Body of pancreas (tissue), 4 donors: ENCODE measurements around the gene GPN3. TPM values are rescaled to one million over a fixed set of nuclear protein-coding genes. Genes with fewer than 3 reads are reported as not detected.

Experiments used
- ATAC-seq: fragments of 150-250 bp; one replicate; pipeline ENCODE4 v1.9.1; 2016
- DNase-seq, 4 donors: peaks; one replicate each; pipeline ENCODE4 v3.0.0-alpha.2; 2019
- H3K27ac ChIP-seq, 4 donors: fragments of 200-600 bp; sonication (generic); 1 replicate in 3 of 4; 2 replicates in 1 of 4; pipeline versions ENCODE4 v1.5.1 to v1.6.1; 2016 to 2019; ENCODE audit warnings: mild to moderate bottlenecking in 1 of 4, mixed read lengths in 1 of 4, moderate library complexity in 1 of 4
- H3K27me3 ChIP-seq, 2 donors: fragments of 200-600 bp; sonication (generic); one replicate each; pipeline ENCODE4 v1.6.0; 2016; ENCODE audit warnings: mild to moderate bottlenecking in 1 of 2
- H3K36me3 ChIP-seq, 2 donors: fragments of 200-600 bp; sonication (generic); replicated peaks in 1 of 2; 2 replicates each; pipeline ENCODE4 v1.5.1; 2016; ENCODE audit warnings: low read depth in 2 of 2; ENCODE audit not compliant: insufficient read depth in 1 of 2
- H3K4me1 ChIP-seq: fragments of 200-600 bp; sonication (generic); one replicate; pipeline ENCODE4 v1.6.0; 2016
- H3K4me3 ChIP-seq, 2 donors: fragments of 200-600 bp; sonication (generic); 1 replicate in 1 of 2; 2 replicates in 1 of 2; pipeline ENCODE4 v1.5.1; 2016 to 2019
- H3K9me3 ChIP-seq, 3 donors: fragments of 200-600 bp; sonication (generic); 1 replicate in 2 of 3; 2 replicates in 1 of 3; pipeline ENCODE4 v1.5.1; 2016
- CTCF ChIP-seq, 7 experiments: fragments of 450-650 bp in 4 of 7; fragments of 200-600 bp in 3 of 7; sonication (generic) in 3 of 7; IDR thresholded peaks; one replicate each; pipeline ENCODE4 v1.5.1; 2016 to 2019; ENCODE audit warnings: antibody characterized with exemption in 7 of 7
- POLR2A ChIP-seq, 3 donors: fragments of 450-650 bp; IDR thresholded peaks; one replicate each; pipeline ENCODE4 v1.6.1; 2016; ENCODE audit warnings: antibody characterized with exemption in 3 of 3, mild to moderate bottlenecking in 2 of 3
- WGBS, 2 donors: methylation state at CpG; one replicate each; pipeline ENCODE4 v1.1.5; 2017; 5-methylcytosine and 5-hydroxymethylcytosine counted together
- intact Hi-C: fragments of 100-400 bp; cut with DNase I; formaldehyde crosslinking; loops from one replicate; pipeline ENCODE4 v1.15.1; 2023
- small RNA-seq: library from RNA; depleted of rRNA; stranded (forward); fragments of <200 nt; gene quantifications from one replicate; pipeline ENCODE3, GENCODE V24; 2016
- total RNA-seq, 2 donors: library from RNA; depleted of rRNA; stranded (reverse); fragments of >200 nt; gene quantifications; one replicate each; pipeline ENCODE4 v1.1.0, GENCODE V29; 2016

GPN3 gene
- total RNA-seq, 2 donors from 2014 or later, result 5.6 to 8.0 TPM

- intact Hi-C loops, result no loop called here
- Histone ChIP-seq H3K4me1 (peaks cover 22% of the 10 kb centered on the region), H3K36me3 (no peaks in the 10 kb centered on the region), H3K27ac (peak overlapping the region; percentile 80 to 98 (median 94)), H3K4me3 (peak overlapping the region; percentile 98 to 100), H3K27me3 (no peaks in the 10 kb centered on the region), H3K9me3 (no peaks in the 10 kb centered on the region)
- WGBS, 2 donors, result 19% methylated on average over 21 of the region's 21 CpGs
- peak; percentile 77 to 85 (median 82) for DNase-seq
- TF ChIP-seq CTCF (IDR thresholded peaks at IDR 0.05), result no peak
- TF ChIP-seq POLR2A (IDR thresholded peaks at IDR 0.05), result no peak
- peak; percentile 84 for ATAC-seq
Observed at GRCh38 chr12:110403976-110404682, 63.9 kb downstream of the GPN3 start.

- H3K36me3 ChIP-seq, result no peaks in the 10 kb centered on the region
- intact Hi-C loops, result no loop called here
- peak; percentile 89 to 93 (median 91) for DNase-seq
- no peaks in the 10 kb centered on the region for H3K27me3 ChIP-seq
- ATAC-seq, result peak; percentile 99
- peak within 1 kb of the TSS; percentile 80 to 98 (median 94) for H3K27ac ChIP-seq
- no peaks in the 10 kb centered on the region for H3K9me3 ChIP-seq
- H3K4me3 ChIP-seq, result peak within 1 kb of the TSS; percentile 98 to 100
- H3K4me1 ChIP-seq, result peaks cover 22% of the 10 kb centered on the region
- WGBS, 2 donors, result 0% methylated on average over 11 to 62 of the region's 62 CpGs
- peak in 2 of 3 donors; percentile 73 to 76 for TF ChIP-seq POLR2A (IDR thresholded peaks at IDR 0.05)
- TF ChIP-seq CTCF (IDR thresholded peaks at IDR 0.05), result peak in 1 of 7 experiments; percentile 26
Observed at GRCh38 chr12:110403146-110403975, 64.7 kb downstream of the GPN3 start, which contains the start of gene ANAPC7. TSS of gene ANAPC7 (minus strand) at chr12:110403708. CDS start at chr12:110403627, 81 bp downstream.

Small RNAs within 50 kb of the gene (small RNA-seq; reads per million reads assigned to genes)
- not detected for gene RF00278

Other genes starting within 250 kb of the GPN3 start
- 10 to 100 TPM; 52.7 to 61.6 TPM for gene ATP2A2, start 187.0 kb downstream of the GPN3 start, total RNA-seq
- gene ANAPC7, start 64.5 kb downstream of the GPN3 start, total RNA-seq, result 10 to 100 TPM; 25.9 to 45.8 TPM
- 100 to 1,000 TPM in 1 of 2 donors, 10 to 100 TPM in 1; 48.5 to 101 TPM for gene ARPC3, start 17.9 kb downstream of the GPN3 start, total RNA-seq
- gene FAM216A, start 588 bp upstream of the GPN3 start, total RNA-seq, result 1 to 10 TPM in 1 of 2 donors, under 1 TPM in 1; 0.99 to 2.6 TPM
- 10 to 100 TPM; 39.2 to 62.0 TPM for gene VPS29, start 33.9 kb upstream of the GPN3 start, total RNA-seq
- gene RAD9B, start 34.1 kb upstream of the GPN3 start, total RNA-seq, result 1 to 10 TPM in 1 of 2 donors, not detected in 1; 2.3 TPM
- gene PPTC7, start 115.1 kb upstream of the GPN3 start, total RNA-seq, result 10 to 100 TPM; 10.1 to 10.5 TPM
- gene TCTN1, start 145.9 kb upstream of the GPN3 start, total RNA-seq, result 10 to 100 TPM; 54.7 to 95.6 TPM
- gene HVCN1, start 220.9 kb upstream of the GPN3 start, total RNA-seq, result 1 to 10 TPM in 1 of 2 donors, under 1 TPM in 1; 0.66 to 1.3 TPM